Right cardiac atrium (tissue), 5 donors: ENCODE results near the gene CENPE. TPM values are rescaled to one million over a fixed set of nuclear protein-coding genes. Genes with fewer than 3 reads are reported as not detected.

ENCODE experiments used
- ATAC-seq, 2 donors: fragments of 200-7000 bp; cut with Tn5 transposase; one replicate each; pipeline versions ENCODE4 v1.8.0 to v1.9.1; 2020; ENCODE audit warnings: moderate library complexity in 2 of 2, mild to moderate bottlenecking in 1 of 2
- DNase-seq, 3 donors: peaks; one replicate each; pipeline ENCODE4 v3.0.0-alpha.2; 2020
- H3K27ac ChIP-seq: one replicate; pipeline ENCODE4 v1.5.1; 2013; ENCODE audit warnings: mild to moderate bottlenecking, low read length, control low read depth, moderate library complexity
- H3K27me3 ChIP-seq: one replicate; pipeline ENCODE4 v1.6.1; 2013; ENCODE audit not compliant: control insufficient read depth, insufficient read depth
- H3K4me1 ChIP-seq: one replicate; pipeline ENCODE4 v1.6.1; 2013; ENCODE audit warnings: low read length; ENCODE audit not compliant: control insufficient read depth, insufficient read depth
- H3K4me3 ChIP-seq: one replicate; pipeline ENCODE4 v1.5.1; 2013; ENCODE audit warnings: low read length, control low read depth
- H3K9me3 ChIP-seq: one replicate; pipeline ENCODE4 v1.6.1; 2013; ENCODE audit warnings: low read length; ENCODE audit not compliant: control insufficient read depth
- WGBS: extraction: QIAGEN DNeasy Blood & Tissue Kit; methylation state at CpG from one replicate; pipeline ENCODE4 v1.1.7; 2013; 5-methylcytosine and 5-hydroxymethylcytosine counted together
- intact Hi-C, 4 donors: fragments of 100-400 bp; cut with DNase I; formaldehyde crosslinking; loops; one replicate each; pipeline versions ENCODE4 v1.11.0 to v1.14.0; 2022 to 2023
- polyA plus RNA-seq: library from polyadenylated mRNA; stranded (reverse); fragments of 200-250 nt; gene quantifications from one replicate; pipeline ENCODE4 v1.2.3, GENCODE V29; 2013
- total RNA-seq, 4 donors: library from RNA; stranded (reverse); fragmentation: NEBNext Ultra II Directional; extraction: Animal tissue kit (Norgen Biotek cat#: 25700); gene quantifications; one replicate each; pipeline ENCODE4 v1.2.1, GENCODE V29; 2021
- donor health status: healthy with polysubstance abuse.
- donor health status: DM: no; HTN: yes; CAD: no.
- donor health status: DM: no; HTN: no; CAD: no.
- donor health status: DM: no; HTN: yes; CAD: no; lungs with severe emphysema.
- donor health status: DM: yes; HTN: yes; CAD: no.

CENPE gene
- total and polyA plus RNA-seq, 5 donors: 0.14 to 0.77 (median 0.59) TPM

DNA sequence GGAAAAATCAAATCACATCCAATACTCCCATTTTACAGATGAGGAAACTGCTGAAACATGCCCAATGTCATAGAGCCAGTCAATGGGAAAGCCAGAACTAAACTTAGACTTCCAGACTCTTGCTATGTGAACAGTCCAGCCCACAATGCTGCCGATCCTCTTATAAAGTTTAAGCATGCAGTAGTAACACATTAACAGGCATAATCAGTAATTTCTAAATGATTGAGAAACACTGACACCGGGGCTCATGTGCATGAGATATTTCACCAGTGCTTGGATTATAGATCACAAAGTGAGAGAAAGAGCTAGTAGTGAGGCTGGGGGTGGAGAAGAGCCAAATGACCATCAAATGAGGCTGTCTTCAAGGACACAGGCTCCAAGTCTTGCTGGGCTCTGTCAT is 101.0 kb downstream of the CENPE start:
- Histone ChIP-seq H3K9me3 (no peaks in the 10 kb centered on the region), H3K4me3 (no peak overlapping the region), H3K27me3 (no peaks in the 10 kb centered on the region), H3K27ac (no peak overlapping the region), H3K4me1 (peaks cover 6% of the 10 kb centered on the region)
- WGBS: 84% methylated on average over 2 of the region's 2 CpGs
- intact Hi-C loops: loop anchor here in 3 of 4 donors (5.0 to 10.0 kb wide), 2 partner anchors 472 to 475 kb away; no protein-coding TSS in a partner anchor
- DNase-seq (no peak), ATAC-seq (no peak)

GRCh38 chr4:103095080-103095479 is 103.1 kb downstream of the CENPE start:
- Histone ChIP-seq H3K9me3 (no peaks in the 10 kb centered on the region), H3K4me1 (peaks cover 6% of the 10 kb centered on the region), H3K4me3 (no peak overlapping the region), H3K27me3 (no peaks in the 10 kb centered on the region), H3K27ac (no peak overlapping the region)
- 87% methylated on average over 3 of the region's 3 CpGs for WGBS
- ATAC-seq (no peak), DNase-seq (no peak)
- intact Hi-C loops: loop anchor here in 3 of 4 donors (5.0 to 10.0 kb wide), 2 partner anchors 470 to 473 kb away; no protein-coding TSS in a partner anchor

GRCh38 chr4:103092245-103092644 is 105.9 kb downstream of the CENPE start:
- H3K9me3 ChIP-seq: no peaks in the 10 kb centered on the region
- ATAC-seq (no peak), DNase-seq (no peak)
- H3K4me3 ChIP-seq: no peak overlapping the region
- H3K27me3 ChIP-seq: no peaks in the 10 kb centered on the region
- H3K4me1 ChIP-seq: no peaks in the 10 kb centered on the region
- intact Hi-C loops: loop anchor here in 3 of 4 donors (5.0 to 10.0 kb wide), 2 partner anchors 467 to 645 kb away; no protein-coding TSS in a partner anchor
- H3K27ac ChIP-seq: no peak overlapping the region

DNA sequence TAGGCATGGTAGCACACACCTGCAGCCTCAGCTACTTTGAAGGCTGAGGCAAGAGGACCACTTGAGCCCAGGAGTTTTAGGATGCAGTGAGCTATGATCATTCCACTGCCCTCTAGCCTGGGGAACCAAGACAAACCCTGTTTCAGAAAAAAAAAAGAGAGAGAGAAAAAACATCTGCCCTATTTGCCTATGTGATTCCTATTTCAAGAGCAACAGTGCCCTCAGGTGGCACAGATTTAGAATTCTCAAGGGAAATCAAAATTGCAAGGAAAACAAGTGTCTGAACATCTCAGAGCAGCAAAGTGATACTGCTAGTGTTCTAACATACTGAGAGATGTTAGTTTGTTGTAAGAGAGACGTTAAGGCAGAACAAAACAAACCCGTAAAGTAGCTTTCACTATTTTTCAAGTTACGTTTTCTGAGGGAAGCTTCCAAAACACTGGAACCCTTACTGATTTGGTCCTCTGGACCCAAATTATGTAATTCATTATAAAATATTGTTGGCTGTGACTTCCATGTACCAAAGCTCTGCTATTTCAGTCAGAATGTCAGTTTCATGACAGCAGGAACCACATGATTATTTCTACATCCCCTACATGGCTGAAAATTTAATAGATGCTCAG is 106.4 kb downstream of the CENPE start:
- WGBS: 56% methylated on average over 3 of the region's 3 CpGs
- DNase-seq (no peak), ATAC-seq (no peak)
- intact Hi-C loops: loop anchor here in 3 of 4 donors (5.0 to 10.0 kb wide), 2 partner anchors 467 to 644 kb away; no protein-coding TSS in a partner anchor
- no peaks in the 10 kb centered on the region for H3K27me3 ChIP-seq
- no peak overlapping the region for H3K27ac ChIP-seq
- H3K9me3 ChIP-seq: no peaks in the 10 kb centered on the region
- no peaks in the 10 kb centered on the region for H3K4me1 ChIP-seq
- no peak overlapping the region for H3K4me3 ChIP-seq

DNA sequence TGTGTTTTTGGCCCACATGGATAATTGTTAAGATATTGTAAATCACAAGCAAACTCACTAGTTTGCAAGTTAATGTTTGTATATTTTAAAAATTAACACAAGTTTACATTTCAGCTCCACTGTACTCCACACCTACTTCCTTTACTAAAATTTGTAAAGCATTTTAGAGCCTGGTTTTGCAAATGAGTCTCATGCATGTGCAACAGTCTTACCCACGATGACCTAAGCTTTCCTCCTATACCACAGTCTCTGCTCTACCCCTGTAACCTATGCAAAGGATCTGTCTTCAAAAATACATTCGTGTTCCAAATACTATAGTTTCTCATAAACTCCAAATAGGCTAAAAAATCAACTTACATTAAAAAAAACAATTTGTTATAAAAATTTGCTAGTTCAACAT is 108.7 kb downstream of the CENPE start:
- Histone ChIP-seq H3K4me1 (no peaks in the 10 kb centered on the region), H3K4me3 (no peak overlapping the region), H3K27ac (no peak overlapping the region), H3K9me3 (no peaks in the 10 kb centered on the region), H3K27me3 (no peaks in the 10 kb centered on the region)
- DNase-seq (no peak), ATAC-seq (no peak)
- intact Hi-C loops: no loop called here
- 90% methylated on average over 2 of the region's 2 CpGs for WGBS

- intact Hi-C loops: no loop called here
- DNase-seq: no peak
- ATAC-seq: no peak
- no peak overlapping the region for H3K27ac ChIP-seq
- no peaks in the 10 kb centered on the region for H3K27me3 ChIP-seq
- no peaks in the 10 kb centered on the region for H3K4me1 ChIP-seq
- WGBS: 69% methylated on average over 1 of the region's 1 CpG
- H3K4me3 ChIP-seq: no peak overlapping the region
- H3K9me3 ChIP-seq: no peaks in the 10 kb centered on the region
Measured at GRCh38 chr4:103086551-103086950, 111.6 kb downstream of the CENPE start.

DNA sequence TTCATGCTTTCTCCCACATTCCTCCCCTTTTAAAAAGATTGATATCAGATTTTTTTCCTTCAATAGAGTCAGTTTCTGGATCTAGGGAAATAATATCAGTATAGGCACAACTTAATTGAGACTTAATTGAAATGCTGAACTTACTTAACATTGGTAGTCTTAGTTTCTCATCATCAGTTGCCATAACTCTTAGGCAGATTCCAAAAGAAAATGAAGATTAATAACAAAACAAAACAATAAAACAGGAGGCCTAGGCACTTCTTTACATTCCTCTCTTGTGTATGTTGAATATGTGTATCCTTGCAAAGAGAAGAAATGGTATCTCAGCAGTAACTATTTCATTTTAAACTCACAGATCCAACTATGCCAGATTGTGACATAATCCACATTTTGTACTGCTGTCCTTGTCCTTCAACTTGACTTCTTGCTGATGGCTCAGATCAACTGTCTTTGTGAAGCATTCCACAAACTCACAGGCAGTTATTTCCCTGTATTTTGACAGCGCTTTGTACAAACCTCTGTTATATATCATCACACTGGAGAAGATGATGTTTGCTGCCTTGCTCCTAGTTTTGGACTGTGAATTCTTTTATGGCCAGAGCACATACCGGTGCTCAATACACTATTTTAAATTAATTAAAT is 112.5 kb downstream of the CENPE start:
- intact Hi-C loops: no loop called here
- no peak overlapping the region for H3K27ac ChIP-seq
- no peaks in the 10 kb centered on the region for H3K9me3 ChIP-seq
- H3K27me3 ChIP-seq: no peaks in the 10 kb centered on the region
- H3K4me1 ChIP-seq: no peaks in the 10 kb centered on the region
- no peak for DNase-seq
- WGBS: 93% methylated on average over 2 of the region's 2 CpGs
- no peak overlapping the region for H3K4me3 ChIP-seq
- ATAC-seq: no peak

DNA sequence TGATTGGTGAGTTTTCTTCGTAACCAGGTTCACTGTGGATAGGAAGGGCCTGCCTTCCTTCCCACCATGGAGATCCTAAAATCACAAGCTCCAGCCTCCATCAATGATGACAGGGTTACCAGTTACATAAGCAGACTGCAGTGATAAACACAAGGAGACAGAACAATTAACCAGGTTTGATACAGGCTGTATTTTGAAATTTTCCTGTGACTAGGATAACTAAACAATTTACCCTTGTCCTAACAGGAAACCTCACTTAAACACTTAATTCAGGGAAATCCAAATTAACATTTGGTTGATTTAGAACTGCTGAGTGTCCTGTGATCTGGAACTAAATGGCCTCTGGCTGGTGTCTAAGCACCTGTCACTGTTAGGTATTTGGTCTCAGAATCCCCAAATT is 118.5 kb downstream of the CENPE start:
- WGBS: 94% methylated on average over 1 of the region's 1 CpG
- ATAC-seq (no peak), DNase-seq (no peak)
- Histone ChIP-seq H3K4me3 (no peak overlapping the region), H3K27me3 (no peaks in the 10 kb centered on the region), H3K9me3 (no peaks in the 10 kb centered on the region), H3K27ac (no peak overlapping the region), H3K4me1 (no peaks in the 10 kb centered on the region)
- intact Hi-C loops: no loop called here

DNA sequence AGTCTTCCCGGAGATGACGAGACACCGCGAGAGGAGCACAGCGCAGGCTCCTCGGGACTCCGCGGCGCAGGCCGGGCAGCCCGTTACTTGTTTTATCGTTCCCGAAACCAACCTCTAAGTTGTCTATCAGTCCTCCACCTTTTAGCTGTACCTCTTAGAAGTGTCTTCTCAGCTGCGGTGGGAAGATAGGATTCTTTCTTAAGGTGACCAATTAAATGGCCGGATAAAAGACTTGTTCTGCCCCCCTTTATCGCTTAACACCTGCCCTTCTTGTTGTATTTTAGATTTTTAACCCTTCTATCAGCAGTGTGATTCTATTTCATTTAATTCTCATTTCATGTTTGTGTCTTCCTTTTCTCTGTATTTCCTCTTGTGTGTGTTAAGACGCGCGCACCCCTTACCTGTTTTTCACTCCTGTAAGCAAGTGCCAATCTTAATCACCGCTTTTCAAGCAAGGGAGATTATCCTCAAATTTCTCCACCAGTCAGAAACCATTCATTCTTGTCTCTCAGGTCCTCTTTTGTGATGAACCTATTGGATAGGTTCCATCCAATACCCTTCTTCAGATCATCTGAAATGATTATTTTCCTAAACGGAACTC is 121.3 kb downstream of the CENPE start, which contains the start of gene SLC9B2:
Gene SLC9B2 (minus strand): TSS at position 15 of the 601 bp plus-strand sequence. CDS start 9,211 bp downstream, outside the sequence.
- no peaks in the 10 kb centered on the region for H3K9me3 ChIP-seq
- peak in 1 of 3 donors; percentile 30 for DNase-seq
- peak within 1 kb of the TSS; percentile 79 for H3K4me3 ChIP-seq
- H3K4me1 ChIP-seq: no peaks in the 10 kb centered on the region
- H3K27me3 ChIP-seq: no peaks in the 10 kb centered on the region
- 20% methylated on average over 21 of the region's 21 CpGs for WGBS
- no peak for ATAC-seq
- peak within 1 kb of the TSS; percentile 44 for H3K27ac ChIP-seq
- intact Hi-C loops: no loop called here

GRCh38 chr4:103075894-103076746 is 122.0 kb downstream of the CENPE start:
- Histone ChIP-seq H3K4me3 (peak overlapping the region; percentile 79), H3K4me1 (no peaks in the 10 kb centered on the region), H3K27me3 (no peaks in the 10 kb centered on the region), H3K27ac (peak overlapping the region; percentile 44), H3K9me3 (no peaks in the 10 kb centered on the region)
- DNase-seq: peak; percentile 84 to 94 (median 90)
- under 1% methylated on average over 82 of the region's 82 CpGs for WGBS
- ATAC-seq: peak; percentile 97
- intact Hi-C loops: no loop called here
